GM18870 (cell line): ENCODE data around the gene GPR31.
A peak's percentile ranks its signal among the peaks of the same experiment; 100 is the strongest.

Experiments used
- ATAC-seq: cut with Tn5 transposase; IDR thresholded peaks from one replicate; pipeline ENCODE4 v1.9.1; 2021; ENCODE audit warnings: moderate library complexity; ENCODE audit not compliant: unreplicated experiment

GPR31 gene

DNA sequence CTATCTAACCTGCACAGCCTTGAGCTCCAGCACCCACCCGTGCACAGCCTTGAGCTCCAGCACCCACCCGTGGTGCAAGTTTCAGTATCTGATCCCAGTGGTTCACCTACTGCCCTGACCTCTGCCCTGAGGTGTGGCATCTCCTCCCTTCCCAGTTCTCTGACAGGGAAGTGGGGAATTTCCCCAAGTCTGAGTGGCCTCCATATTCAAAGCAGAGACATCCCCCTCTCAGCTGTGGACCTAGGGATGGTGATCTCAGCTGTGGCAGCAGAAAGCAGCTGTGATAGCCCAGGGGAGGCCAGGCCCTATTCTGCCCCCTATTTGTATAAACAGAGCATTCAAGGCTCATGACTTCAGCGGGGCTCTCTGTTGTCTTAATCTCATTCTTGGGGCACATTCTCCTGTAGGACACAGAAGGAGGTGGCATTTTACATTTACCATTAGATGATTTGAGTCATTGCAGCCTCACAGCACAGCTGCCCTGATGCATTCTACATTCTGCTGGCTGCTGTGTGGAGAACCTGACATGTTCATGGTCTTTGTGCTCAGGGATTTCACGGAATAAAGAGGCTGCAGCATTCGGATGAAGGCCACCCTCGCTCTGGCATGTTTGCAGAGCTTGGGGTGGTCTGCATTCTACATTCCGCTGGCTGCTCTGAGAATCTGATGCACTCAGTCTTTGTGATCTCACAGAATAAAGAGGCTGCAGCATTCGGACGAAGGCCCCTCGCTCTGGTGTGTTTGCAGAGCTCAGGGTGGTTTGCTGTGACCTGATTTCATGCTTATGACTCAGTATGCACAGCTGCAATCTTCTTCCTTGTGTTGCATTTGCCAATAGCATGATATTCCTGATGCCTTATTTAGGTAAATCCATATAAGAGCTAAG, 16.9 kb downstream of the GPR31 start:
- ATAC-seq, result no peak

DNA sequence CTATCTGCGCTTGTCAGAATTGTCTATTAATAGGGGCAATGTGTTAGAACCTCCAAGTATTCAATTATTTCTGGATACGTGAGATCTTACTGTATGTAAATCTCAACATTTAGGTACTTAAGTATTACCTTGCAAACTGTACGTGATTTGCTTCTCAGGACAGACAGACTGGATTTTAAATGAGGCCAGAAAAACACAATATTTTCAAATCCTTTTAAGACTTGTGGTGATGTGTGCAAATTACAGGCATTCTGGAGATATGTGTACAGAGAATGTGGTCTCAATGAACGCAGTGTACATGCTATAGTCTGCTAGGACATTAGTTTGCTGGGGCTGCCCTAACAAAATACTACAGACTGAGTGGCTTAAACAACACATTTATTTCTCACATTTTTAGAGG, 18.0 kb downstream of the GPR31 start:
- no peak for ATAC-seq

DNA sequence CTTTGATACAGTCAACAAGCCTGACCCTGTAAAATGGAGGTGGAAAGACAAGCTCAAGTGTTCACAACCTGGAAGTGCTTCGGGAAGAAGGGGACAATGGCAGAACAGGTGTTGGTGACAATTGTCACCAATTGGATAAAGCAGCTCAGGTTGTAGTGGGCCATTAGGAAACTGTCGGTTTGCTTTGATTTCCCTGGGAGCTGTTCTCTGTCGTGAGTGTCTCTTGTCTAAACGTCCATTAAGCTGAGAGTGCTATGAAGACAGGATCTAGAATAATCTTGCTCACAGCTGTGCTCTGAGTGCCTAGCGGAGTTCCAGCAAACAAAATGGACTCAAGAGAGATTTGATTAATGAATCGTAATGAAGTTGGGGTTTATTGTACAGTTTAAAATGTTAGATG, 19.9 kb downstream of the GPR31 start:
- ATAC-seq, result no peak

DNA sequence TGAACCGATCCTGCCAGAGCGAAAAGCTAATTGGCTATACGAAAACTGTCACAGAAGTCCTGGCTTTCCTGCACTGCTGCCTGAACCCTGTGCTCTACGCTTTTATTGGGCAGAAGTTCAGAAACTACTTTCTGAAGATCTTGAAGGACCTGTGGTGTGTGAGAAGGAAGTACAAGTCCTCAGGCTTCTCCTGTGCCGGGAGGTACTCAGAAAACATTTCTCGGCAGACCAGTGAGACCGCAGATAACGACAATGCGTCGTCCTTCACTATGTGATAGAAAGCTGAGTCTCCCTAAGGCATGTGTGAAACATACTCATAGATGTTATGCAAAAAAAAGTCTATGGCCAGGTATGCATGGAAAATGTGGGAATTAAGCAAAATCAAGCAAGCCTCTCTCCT, 20.7 kb downstream of the GPR31 start:
- ATAC-seq, result no peak

DNA sequence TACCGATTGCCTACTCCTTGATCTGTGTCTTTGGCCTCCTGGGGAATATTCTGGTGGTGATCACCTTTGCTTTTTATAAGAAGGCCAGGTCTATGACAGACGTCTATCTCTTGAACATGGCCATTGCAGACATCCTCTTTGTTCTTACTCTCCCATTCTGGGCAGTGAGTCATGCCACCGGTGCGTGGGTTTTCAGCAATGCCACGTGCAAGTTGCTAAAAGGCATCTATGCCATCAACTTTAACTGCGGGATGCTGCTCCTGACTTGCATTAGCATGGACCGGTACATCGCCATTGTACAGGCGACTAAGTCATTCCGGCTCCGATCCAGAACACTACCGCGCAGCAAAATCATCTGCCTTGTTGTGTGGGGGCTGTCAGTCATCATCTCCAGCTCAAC, 21.4 kb downstream of the GPR31 start:
- no peak for ATAC-seq

DNA sequence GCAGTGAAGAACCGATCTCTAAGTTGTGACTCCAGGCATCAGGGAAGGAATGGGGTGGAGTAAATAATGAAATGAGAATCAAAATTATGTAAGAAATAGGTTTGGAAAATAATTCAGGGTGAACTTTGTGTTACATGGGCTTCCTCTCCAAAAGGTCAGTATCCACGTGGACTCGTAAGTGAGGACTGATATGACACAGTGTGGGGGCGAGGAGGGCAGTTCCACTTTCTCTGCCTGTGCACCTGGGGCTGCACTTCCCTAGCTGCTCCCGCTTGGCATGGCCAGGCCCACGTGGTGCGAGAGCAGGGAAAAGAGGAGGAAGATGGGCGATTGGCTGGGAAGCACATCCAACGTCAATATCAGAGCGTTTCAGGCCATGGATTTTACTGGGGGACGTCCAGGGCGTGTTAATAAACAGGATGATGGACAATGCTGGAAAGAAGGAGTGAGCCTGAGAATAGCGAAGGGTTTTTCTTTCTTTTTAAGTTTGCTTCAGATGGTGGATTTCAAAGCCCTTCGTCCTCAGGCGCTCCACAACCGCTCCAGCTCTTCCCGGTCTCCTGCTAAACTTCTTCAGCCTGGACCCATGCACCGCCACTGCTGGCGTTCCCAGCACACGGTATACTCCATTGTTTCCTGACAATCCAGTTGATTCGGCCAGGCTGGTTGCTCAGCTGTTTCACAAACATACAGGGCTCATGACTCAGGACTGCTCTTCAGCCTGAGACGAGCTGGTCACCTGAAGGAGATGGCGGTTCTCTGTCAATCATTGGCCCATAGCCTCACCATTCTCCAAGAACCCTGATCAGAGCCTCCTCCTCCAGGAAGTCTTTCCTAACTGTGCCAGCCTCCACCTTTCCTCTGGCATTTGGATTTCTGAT, 23.1 kb downstream of the GPR31 start:
- ATAC-seq, result no peak

DNA sequence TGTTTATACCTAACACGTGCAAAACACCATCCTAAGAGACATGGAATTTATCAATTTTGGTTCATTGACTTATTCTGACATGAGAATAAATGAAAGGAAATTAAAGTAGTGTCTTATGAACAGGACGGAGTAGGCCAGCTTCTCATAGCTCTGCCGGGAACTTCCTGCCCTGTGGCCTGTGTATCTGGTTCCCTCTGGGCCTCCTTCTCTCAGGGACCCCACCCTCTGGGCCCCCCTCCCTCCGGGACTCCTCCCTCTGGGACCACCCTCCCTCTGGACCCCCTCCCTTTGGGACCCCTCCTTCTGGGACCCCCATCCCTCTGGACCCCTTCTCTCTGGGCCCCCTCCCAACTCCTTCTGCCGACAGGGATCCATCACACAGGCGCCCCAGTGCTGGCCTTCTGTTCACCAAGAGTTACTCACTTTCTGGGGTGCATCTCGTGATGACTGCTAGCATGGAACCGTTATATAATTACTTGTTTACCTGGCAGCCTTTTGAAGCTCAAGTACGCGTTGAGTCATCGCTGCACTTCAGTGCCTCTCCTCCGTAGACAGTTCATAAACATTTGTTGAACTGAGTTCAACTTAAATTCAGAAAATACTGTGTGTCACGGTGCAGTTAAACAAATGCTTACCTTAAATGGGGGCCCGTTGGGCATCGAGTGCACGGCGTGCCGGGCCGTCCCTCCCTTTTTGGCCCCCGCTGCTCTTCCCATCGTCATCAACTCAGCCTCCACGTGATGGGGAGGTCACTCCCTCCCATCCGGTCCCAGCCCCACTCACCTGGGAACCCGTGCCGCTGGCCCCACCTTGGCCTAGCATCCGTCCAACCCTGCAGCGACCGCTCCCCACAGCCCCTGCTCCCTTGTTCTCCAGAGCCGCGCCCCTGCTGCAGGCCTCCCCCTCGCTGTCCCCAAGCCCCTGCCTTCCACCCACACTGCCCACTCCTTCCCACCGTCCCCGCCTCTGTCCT, 26.8 kb downstream of the GPR31 start:
- ATAC-seq, result no peak

DNA sequence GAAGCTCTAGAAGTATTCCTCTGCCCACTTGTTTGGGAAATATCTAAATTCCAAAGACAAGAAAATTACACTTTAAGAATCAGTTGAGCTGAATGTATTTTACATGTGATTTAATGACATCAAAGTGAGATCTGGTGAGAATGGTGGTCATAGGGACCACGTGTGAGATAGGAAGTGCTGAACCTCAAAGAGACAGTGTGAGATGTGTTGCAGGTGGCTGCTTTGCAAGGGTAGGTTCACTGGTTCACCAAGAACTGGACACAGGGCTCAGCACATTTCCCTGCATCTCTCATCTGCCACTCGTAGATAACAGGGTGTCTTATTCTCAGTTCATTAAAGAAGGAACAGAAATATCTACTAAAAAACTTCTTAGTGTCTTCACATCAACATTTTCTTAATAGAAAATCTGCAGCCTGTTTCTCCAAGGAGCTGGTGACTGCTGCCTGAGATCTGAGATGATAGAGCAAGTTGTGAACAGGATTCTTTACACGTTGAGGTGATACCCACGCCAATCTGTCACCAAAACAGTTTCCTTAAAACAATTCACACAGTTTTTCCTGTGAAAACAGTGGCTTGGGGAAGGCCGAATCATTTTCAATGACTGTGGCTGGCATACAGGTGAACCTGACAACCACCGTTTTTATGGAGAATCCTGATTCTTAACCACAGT, 27.6 kb downstream of the GPR31 start:
- ATAC-seq, result peak; percentile 59

DNA sequence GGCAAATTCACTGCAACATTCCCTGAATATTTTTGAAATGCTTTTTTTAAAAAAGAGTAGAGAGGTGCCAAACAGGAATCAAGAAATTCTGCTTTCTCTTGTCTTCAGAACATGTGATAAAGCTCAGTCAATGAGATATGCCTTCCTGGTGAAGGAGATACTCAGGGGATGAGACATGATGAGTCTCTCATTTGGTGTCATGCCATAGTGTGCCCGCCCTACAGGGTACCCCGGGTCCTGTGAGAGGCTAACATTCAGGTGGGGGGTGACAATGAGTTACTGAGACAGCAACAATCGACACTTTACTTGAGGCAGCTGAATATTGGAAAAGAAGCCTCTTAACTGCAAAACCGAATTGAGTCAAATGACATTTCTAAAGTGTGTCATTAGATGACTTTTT, 28.2 kb downstream of the GPR31 start:
- peak; percentile 2 for ATAC-seq

DNA sequence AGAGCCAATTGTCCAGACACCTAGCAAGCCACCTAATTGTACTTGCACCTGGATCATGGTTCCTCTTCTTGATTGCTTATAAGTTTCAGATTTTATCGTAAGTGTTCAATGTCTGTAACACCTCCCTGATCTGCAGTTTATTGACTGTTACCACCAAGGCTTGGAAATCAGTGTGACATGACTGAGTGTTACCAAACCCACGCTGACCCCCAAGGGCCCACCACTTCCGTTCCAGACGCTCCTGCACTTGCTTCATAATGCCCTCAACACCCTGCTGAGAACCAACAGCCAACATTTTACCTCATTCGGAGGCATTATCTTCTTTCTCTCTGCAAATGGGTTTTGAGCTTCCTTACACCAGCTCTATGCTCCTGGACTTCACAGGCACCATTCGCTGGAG, 28.6 kb downstream of the GPR31 start:
- no peak for ATAC-seq

DNA sequence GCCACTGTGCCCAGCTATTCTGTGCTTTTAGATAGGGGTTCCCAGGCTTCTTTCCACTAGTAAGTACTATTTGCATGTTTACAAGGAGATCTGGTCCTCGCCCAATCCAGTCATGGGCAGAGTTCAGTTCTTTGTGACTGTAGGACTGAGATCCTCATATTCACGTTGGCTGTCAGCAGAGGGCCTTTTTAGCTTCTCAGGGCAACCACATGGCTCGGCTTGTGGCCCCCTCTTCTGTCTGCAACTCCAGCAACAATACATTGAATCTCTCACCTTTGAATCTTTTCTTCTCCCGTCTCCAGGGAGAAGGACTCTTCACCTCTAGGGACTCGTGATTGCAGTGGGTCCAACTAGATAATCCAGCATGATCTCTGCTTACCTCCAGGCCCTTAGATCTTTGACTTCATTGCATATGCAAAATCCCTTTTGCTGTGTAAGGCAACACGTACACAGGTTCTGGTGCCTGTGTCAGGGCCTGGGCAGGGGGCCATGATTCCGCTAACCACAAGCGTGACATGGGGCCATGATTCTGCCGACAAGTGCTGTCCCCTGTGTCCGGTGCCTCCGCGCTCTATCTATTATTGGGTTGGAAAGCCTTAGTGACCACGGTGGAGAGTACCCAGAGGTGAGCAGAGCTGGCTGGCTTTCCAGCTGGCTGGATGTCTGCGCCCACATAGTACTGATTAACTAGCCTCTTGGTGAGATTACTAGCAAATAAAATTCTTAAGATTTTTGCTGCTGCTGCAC, 29.8 kb downstream of the GPR31 start:
- ATAC-seq, result no peak

DNA sequence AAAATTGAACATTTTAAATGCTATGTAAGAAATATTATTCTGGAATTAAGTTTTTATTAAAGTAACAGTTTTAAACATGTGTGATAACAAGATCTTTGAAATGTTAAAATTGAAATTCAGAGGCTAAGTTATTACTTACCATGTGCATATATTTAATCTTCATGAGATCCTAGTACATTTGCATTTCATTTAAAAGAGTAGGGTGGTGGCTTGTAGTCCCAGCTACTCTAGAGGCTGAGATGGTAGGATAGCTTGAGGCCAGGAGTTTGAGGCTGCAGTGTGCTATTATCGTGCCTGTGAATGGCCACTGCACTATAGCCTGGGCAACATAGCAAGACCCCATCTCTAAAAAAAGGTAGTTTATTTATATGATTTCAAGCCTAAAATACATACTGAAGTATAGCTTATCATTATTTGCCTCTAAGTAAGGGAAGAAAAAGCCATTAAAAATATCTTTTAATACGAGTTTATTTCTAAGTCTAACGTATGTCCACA, 31.9 kb downstream of the GPR31 start:
- ATAC-seq, result no peak

DNA sequence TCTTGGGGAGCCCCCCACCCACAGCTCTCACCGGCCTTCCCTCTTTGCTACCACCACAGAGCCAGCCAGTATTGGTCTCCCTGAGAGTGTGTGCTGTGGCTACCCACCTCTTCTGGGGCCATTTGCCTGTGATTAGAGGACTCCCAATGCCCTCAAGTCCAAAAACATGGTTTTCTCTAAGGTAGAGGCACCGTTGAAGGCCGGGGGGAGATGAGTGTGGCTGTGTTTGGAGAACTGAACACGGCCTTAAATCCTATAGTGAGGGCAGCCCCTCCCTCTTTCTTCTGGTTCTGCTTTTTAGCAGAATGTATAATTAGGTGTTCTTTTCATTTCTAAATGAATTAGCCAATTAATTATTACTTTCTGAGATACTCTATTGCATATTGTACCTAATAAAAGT, 32.4 kb downstream of the GPR31 start:
- no peak for ATAC-seq

DNA sequence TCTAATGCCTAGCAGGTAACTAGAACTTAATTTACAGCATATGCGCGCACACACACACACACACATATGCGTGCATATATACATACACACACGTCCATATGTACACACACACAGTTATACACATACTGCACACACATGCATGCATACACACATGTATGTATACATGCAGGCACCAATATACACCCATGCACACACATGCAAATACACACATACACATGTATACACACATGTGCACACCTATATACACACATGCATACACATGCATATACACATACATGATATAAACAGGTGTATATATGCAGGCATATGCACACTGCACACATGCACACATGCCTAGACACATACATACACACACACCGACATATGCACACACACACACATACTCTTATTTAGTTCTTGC, 33.0 kb downstream of the GPR31 start:
- ATAC-seq, result no peak

DNA sequence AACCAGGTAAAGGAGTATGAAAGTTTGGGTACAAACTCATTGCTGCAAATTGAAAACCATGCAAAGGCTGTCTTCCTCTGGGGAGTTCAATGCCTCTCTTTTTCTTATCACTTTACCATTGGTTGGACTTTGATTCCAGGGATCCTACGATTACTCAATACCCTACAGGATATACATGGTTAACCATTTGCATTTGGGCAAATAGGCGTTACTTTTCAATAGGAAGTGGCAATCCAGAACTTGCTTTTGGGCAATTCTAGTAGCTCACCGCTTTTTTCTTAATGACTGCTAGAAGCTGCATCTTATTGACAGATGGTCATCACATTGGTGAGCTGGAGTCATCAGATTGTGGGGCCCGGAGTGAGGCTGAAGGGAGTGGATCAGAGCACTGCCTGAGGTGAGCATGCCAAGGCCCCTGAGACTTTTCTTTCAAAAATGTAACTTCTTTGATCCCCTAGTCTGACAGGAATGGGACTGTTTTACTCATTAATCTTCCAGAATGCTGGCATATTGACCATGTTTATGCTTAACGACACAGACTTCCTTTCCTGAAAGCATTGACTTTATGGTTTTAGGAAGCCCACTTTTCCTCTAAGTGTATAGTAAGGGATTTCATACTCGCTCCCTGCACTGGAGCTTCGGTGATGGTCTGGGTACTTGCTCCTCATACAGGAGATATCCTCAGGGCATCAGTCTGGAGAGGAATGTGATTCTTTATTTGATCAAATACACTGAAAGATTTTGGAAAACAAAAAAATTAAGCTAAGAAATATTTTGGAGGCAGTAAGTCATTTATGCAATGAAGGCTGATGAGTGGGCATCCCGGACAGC, 34.7 kb downstream of the GPR31 start, which contains the start of gene CCR6:
Gene CCR6, plus strand, starts transcription at position 270 of the 831 bp plus-strand sequence. CDS start 13,039 bp downstream, outside the sequence.
- peak; percentile 34 for ATAC-seq

DNA sequence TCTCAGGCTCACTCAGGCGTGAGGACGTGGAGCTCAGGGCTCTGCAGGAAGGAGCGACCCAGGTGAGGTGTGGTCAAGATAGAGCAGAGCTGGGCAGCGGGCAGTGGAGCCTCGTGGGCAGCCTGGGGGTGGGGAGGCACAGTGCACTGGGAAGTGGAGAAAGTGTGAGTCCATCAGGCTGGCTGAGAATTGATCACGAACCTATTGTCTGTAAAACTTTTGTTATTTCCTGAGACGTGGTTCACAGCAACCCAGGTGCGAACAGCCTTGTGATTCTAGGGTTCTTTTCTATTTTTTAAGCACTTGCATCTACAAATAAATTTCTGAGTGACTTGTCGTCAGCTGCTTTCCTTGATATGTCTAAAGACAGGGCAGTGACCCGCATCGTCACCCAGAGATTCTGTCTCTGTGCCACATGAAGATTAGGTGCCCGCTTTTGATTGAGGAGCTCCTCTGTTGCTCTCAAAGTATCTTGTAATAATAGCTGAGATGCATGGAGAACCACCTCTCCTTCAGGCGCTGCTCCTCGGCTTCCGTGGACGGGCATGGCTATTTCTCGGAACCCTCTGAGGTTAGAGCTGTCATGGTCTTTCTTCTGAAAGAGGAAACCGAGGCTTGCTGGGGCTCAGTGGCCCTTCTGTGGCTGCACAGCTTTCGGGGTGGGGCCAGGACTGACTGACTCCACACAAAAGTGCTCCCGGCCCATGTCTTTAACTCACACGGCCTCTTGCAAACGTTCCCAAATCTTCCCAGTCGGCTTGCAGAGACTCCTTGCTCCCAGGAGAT, 35.5 kb downstream of the GPR31 start:
- ATAC-seq, result peak; percentile 30

DNA sequence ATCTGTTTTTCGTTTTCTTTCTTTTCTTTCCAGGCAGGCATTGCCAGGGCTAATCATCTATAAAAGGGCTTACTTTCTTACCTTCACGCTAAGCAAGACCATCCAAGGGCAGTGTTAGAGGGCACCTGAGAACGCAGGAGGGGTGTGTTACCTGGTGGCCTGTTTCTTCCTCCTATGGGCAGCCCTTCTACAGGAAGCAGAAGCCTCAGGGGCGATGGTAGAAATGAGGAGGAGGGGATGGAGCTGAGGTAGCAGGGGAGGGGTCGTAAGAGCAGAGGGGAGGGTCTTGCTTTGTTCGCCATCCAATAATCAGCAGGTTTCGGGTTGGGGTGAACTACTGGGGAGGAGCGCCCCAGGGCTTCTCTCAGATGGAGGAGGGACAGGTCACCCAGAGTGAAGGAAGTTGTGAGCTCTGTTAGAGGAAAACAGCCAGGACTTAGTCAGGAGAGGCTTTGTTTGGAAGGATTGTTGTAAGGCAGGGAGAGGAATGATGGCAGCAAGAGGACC, 36.4 kb downstream of the GPR31 start:
- ATAC-seq, result no peak

DNA sequence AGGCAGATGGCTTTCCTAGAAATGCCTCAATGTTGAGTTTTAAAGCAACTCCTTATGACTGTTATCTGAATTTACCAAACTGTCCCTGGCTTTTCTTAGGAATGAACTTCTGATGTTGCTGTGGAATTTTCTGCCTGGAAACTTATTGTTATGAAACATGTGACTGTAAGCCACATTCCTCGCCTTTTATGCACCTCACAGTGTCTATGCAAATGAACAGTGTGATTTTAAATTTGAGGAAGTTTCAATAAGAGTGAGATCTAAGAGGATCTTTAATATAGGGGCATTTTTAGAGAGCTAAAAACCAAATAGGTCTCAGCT, 37.2 kb downstream of the GPR31 start:
- ATAC-seq, result no peak
